Endothelial cell of umbilical vein (primary cell): ENCODE results near the gene UQCRH. TPM values are rescaled to one million over a fixed set of nuclear protein-coding genes. Genes with fewer than 3 reads are reported as not detected.

ENCODE experiments used
- BruUV-seq: library from RNA; stranded (reverse); fragments of 400-500 nt; replicated peaks from 2 replicates; lab custom pipeline; 2021; lab: Mats Ljungman, UMichigan
- CTCF ChIA-PET: fragments of 300-600, 350-600 bp; sonication (Branson Sonifier 250); formaldehyde crosslinking; loops from one replicate; lab custom pipeline; 2021; ENCODE audit warnings: antibody characterized with exemption, inconsistent platforms; lab: Charles Lee
- POLR2A ChIA-PET: fragments of 300-600, 350-600 bp; sonication (Branson Sonifier 250); formaldehyde crosslinking; loops from one replicate; lab custom pipeline; 2021; ENCODE audit warnings: antibody characterized with exemption, inconsistent platforms; lab: Charles Lee
- DNase-seq: peaks from one replicate; pipeline ENCODE4 v3.0.0-alpha.2; 2011; ENCODE audit warnings: low read depth, low spot score
- FAIRE-seq: peaks from 2 replicates; lab custom pipeline; 2011; peaks lifted over from hg19 to GRCh38; lab: Jason Lieb, UNC
- H2AFZ ChIP-seq: 2 replicates; pipeline ENCODE4 v1.6.0; 2012; ENCODE audit warnings: low read depth, low read length, control low read depth, inconsistent platforms
- H3K27ac ChIP-seq: 2 replicates; pipeline ENCODE4 v1.5.1; 2011; ENCODE audit warnings: low read depth, mild to moderate bottlenecking, control low read depth, low read length, moderate library complexity; ENCODE audit not compliant: insufficient read depth
- H3K27me3 ChIP-seq, 2 experiments: 2 replicates each; pipeline versions ENCODE4 v1.6.0 to v1.6.1; 2011; ENCODE audit warnings: low read length in 2 of 2, mixed read lengths in 1 of 2; ENCODE audit not compliant: control insufficient read depth in 2 of 2, insufficient read depth in 2 of 2
- H3K36me3 ChIP-seq, 2 experiments: 2 replicates in 1 of 2; 3 replicates in 1 of 2; pipeline ENCODE4 v1.5.1; 2011; ENCODE audit warnings: low read length in 2 of 2, mild to moderate bottlenecking in 1 of 2, moderate library complexity in 1 of 2; ENCODE audit not compliant: control insufficient read depth in 2 of 2, insufficient read depth in 2 of 2; ENCODE audit errors: extremely low read depth in 1 of 2
- H3K4me1 ChIP-seq: 3 replicates; pipeline ENCODE4 v1.5.1; 2011; ENCODE audit warnings: mild to moderate bottlenecking, low read length; ENCODE audit not compliant: control insufficient read depth, insufficient read depth; ENCODE audit errors: extremely low read depth
- H3K4me2 ChIP-seq: 2 replicates; pipeline ENCODE4 v1.6.1; 2011; ENCODE audit warnings: low read length, control low read depth, mixed read lengths; ENCODE audit not compliant: insufficient read depth
- H3K4me3 ChIP-seq, 3 experiments: fragments of 200-600 bp in 1 of 3; sonication (generic), shearing (Covaris generic) in 1 of 3; replicated peaks in 1 of 3; 2 replicates each; pipeline ENCODE4 v1.5.1; 2011 to 2016; ENCODE audit warnings: control low read depth in 3 of 3, low read length in 3 of 3, mild to moderate bottlenecking in 2 of 3, inconsistent platforms in 1 of 3, low read depth in 1 of 3, moderate library complexity in 1 of 3; ENCODE audit not compliant: insufficient read depth in 1 of 3
- H3K79me2 ChIP-seq: 2 replicates; pipeline ENCODE4 v1.6.0; 2012; ENCODE audit warnings: low read length, inconsistent platforms; ENCODE audit not compliant: control insufficient read depth, insufficient read depth
- H3K9ac ChIP-seq: replicated peaks from 2 replicates; pipeline ENCODE3; 2011; ENCODE audit warnings: low read length, control low read depth; ENCODE audit not compliant: insufficient read depth; ENCODE audit errors: extremely low read depth
- H3K9me1 ChIP-seq: replicated peaks from 3 replicates; pipeline ENCODE4 v1.6.0; 2011; ENCODE audit warnings: mild to moderate bottlenecking, low read length; ENCODE audit not compliant: control insufficient read depth, insufficient read depth; ENCODE audit errors: extremely low read depth
- H3K9me3 ChIP-seq: replicated peaks from 2 replicates; pipeline ENCODE4 v1.5.1; 2012; ENCODE audit warnings: low read length, inconsistent platforms; ENCODE audit not compliant: control insufficient read depth, insufficient read depth
- H4K20me1 ChIP-seq: replicated peaks from 2 replicates; pipeline ENCODE3; 2011; ENCODE audit warnings: mild to moderate bottlenecking, low read length; ENCODE audit not compliant: control insufficient read depth, insufficient read depth; ENCODE audit errors: extremely low read depth
- CTCF ChIP-seq, 2 donors: IDR thresholded peaks; 1 replicate in 1 of 2; 2 replicates in 1 of 2; pipeline ENCODE4 v1.5.1; 2011; ENCODE audit warnings: low read length in 2 of 2, mild to moderate bottlenecking in 2 of 2, moderate library complexity in 2 of 2, control low read depth in 1 of 2, inconsistent platforms in 1 of 2, low read depth in 1 of 2; ENCODE audit not compliant: insufficient read depth in 1 of 2; ENCODE audit errors: extremely low read depth in 1 of 2
- EZH2 ChIP-seq: IDR thresholded peaks from 2 replicates; pipeline ENCODE4 v1.6.1; 2012; ENCODE audit warnings: borderline replicate concordance, low read depth, mild to moderate bottlenecking, moderate library complexity, low read length, inconsistent platforms; ENCODE audit not compliant: severe bottlenecking
- FOS ChIP-seq: IDR thresholded peaks from 2 replicates; pipeline ENCODE4 v1.6.1; 2011; ENCODE audit warnings: mild to moderate bottlenecking, low read length, moderate library complexity, borderline replicate concordance; ENCODE audit not compliant: insufficient read depth
- GATA2 ChIP-seq: IDR thresholded peaks from 2 replicates; pipeline ENCODE4 v1.7.0; 2011; ENCODE audit warnings: low read depth, mild to moderate bottlenecking, moderate library complexity, mixed read lengths, low read length; ENCODE audit not compliant: insufficient read length, insufficient read depth
- JUN ChIP-seq: IDR thresholded peaks from 2 replicates; pipeline ENCODE4 v1.6.1; 2011; ENCODE audit warnings: borderline replicate concordance, low read depth; ENCODE audit not compliant: insufficient read length, insufficient read depth
- MYC ChIP-seq: IDR thresholded peaks from one replicate; pipeline ENCODE4 v1.6.1; 2011; ENCODE audit warnings: mild to moderate bottlenecking, low read depth, low read length
- POLR2A ChIP-seq: IDR thresholded peaks from 2 replicates; pipeline ENCODE4 v1.6.1; 2012; ENCODE audit warnings: low read depth, mild to moderate bottlenecking, control low read depth, low read length
- POLR2AphosphoS5 ChIP-seq: IDR thresholded peaks from 2 replicates; pipeline ENCODE4 v1.6.1; 2012; ENCODE audit warnings: low read depth, mild to moderate bottlenecking, control low read depth, low read length, moderate library complexity; ENCODE audit not compliant: insufficient read depth
- dilution Hi-C: fragments of 300-500 bp; cut with MboI; formaldehyde crosslinking; loops from one replicate; pipeline ENCODE4 v1.15.0; 2019; ENCODE audit warnings: low sequenced_read_pairs; ENCODE audit not compliant: extremely low pct_ligation_motif_present
- intact Hi-C: fragments of 100-400 bp; cut with micrococcal nuclease; formaldehyde crosslinking; loops from one replicate; pipeline ENCODE4 v1.10.0; 2022
- polyA plus RNA-seq, 4 experiments: library from polyadenylated mRNA; depleted of rRNA in 3 of 4; stranded (reverse) in 3 of 4; unstranded in 1 of 4; fragments of >200 nt; gene quantifications; 2 replicates each; pipeline versions ENCODE4 v1.2.1 to v1.2.3, GENCODE V29; 2011 to 2012; ENCODE audit warnings: missing spikeins in 1 of 4
- total RNA-seq: library from RNA; stranded (reverse); gene quantifications from 2 replicates; pipeline ENCODE4 v1.2.3, GENCODE V29; 2021

The UQCRH gene
- total and polyA plus RNA-seq, 2 donors (not counting 3 experiments of a cell fraction or from before 2014, with no cell fraction given) = 253 to 527 TPM

GRCh38 chr1:46262508-46262907 is 41.0 kb upstream of the UQCRH start:
- Histone ChIP-seq H3K9me1 (no peaks in the 10 kb centered on the region), H3K27me3 (no peaks in the 10 kb centered on the region), H3K4me2 (no peak overlapping the region), H4K20me1 (no peaks in the 10 kb centered on the region), H3K9me3 (no peaks in the 10 kb centered on the region), H3K27ac (no peak overlapping the region), H2AFZ (no peak overlapping the region), H3K4me3 (no peak overlapping the region), H3K4me1 (no peaks in the 10 kb centered on the region), H3K36me3 (peaks cover 1 to 14% of the 10 kb centered on the region in 2 experiments), H3K79me2 (no peaks in the 10 kb centered on the region), H3K9ac (no peak overlapping the region)
- no peak for TF ChIP-seq MYC
- no peak for TF ChIP-seq JUN
- TF ChIP-seq FOS = no peak
- TF ChIP-seq EZH2 = no peak
- no peak for TF ChIP-seq GATA2
- TF ChIP-seq CTCF (IDR thresholded peaks at IDR 0.05; ENCODE audit: extremely low read depth in 1 of 2, insufficient read depth in 1 of 2, low read depth in 1 of 2, low read length in 2 of 2) = no peak
- TF ChIP-seq POLR2A = no peak
- TF ChIP-seq POLR2AphosphoS5 = no peak
- CTCF ChIA-PET = interaction anchor here (0.9 to 1.5 kb wide), 2 partner anchors 10 to 16 kb away, joined by 3 to 4 read pairs; no protein-coding TSS in a partner anchor
- dilution Hi-C loops = no loop called here
- intact Hi-C loops = no loop called here
- FAIRE-seq (no peak), DNase-seq (no peak)
- POLR2A ChIA-PET = interaction anchor here (1.9 kb wide), 1 partner anchor 15 kb away, joined by 5 read pairs; the partner anchor contains the start of gene RAD54L
- BruUV-seq = no TSS peak
